ENCODE results near the gene IPPK.
"Not testable (repeated sequence)": the region's sequence is repeated elsewhere in the genome, so short reads cannot be mapped to it uniquely, and the experiment has no call there.

The IPPK gene

GRCh38 chr9:92637326-92637725 is 32.6 kb downstream of the IPPK start:
- DNase-seq, result no peak

- no peak for DNase-seq
These were observed 33.3 kb downstream of the IPPK start for GRCh38 chr9:92636627-92637026.

GRCh38 chr9:92635760-92636159 is 34.2 kb downstream of the IPPK start:
- no peak for DNase-seq

- DNase-seq, result no peak
These were observed 35.0 kb downstream of the IPPK start for GRCh38 chr9:92634712-92635605.

GRCh38 chr9:92633614-92634278 is 36.2 kb downstream of the IPPK start:
- DNase-seq, result no peak

GRCh38 chr9:92632641-92633040 is 37.3 kb downstream of the IPPK start:
- DNase-seq, result no peak

GRCh38 chr9:92631452-92632343 is 38.2 kb downstream of the IPPK start:
- DNase-seq, result no peak

- DNase-seq, result no peak
These were observed 42.3 kb downstream of the IPPK start for GRCh38 chr9:92627651-92628050.

- DNase-seq, result no peak
These were observed 43.4 kb downstream of the IPPK start for GRCh38 chr9:92626484-92626883.

- not testable (repeated sequence) for DNase-seq
These were observed 46.0 kb downstream of the IPPK start for GRCh38 chr9:92623936-92624335.

GRCh38 chr9:92620845-92621244 is 49.1 kb downstream of the IPPK start:
- no peak for DNase-seq

GRCh38 chr9:92619601-92620300 is 50.2 kb downstream of the IPPK start:
- no peak for DNase-seq

- no peak for DNase-seq
These were observed 51.2 kb downstream of the IPPK start for GRCh38 chr9:92618633-92619225.

GRCh38 chr9:92617951-92618510 is 51.9 kb downstream of the IPPK start:
- DNase-seq, result no peak

GRCh38 chr9:92617195-92617813 is 52.6 kb downstream of the IPPK start:
- no peak for DNase-seq

- no peak for DNase-seq
These were observed 53.2 kb downstream of the IPPK start for GRCh38 chr9:92616655-92617111.

GRCh38 chr9:92616199-92616641 is 53.7 kb downstream of the IPPK start:
- DNase-seq, result no peak

- DNase-seq, result no peak
These were observed 54.1 kb downstream of the IPPK start for GRCh38 chr9:92615790-92616189.

GRCh38 chr9:92614763-92615461 is 55.0 kb downstream of the IPPK start:
- no peak for DNase-seq

GRCh38 chr9:92614123-92614510 is 55.8 kb downstream of the IPPK start:
- no peak for DNase-seq
